Ishikawa (cell line): ENCODE results near the gene TMEM256.
A peak's percentile ranks its signal among the peaks of the same experiment; 100 is the strongest.

ENCODE experiments used
- CEBPB ChIP-seq: IDR thresholded peaks from 2 replicates; pipeline ENCODE4 v1.6.1; 2012
- EGR1 ChIP-seq: IDR thresholded peaks from 2 replicates; pipeline ENCODE4 v1.6.1; 2012
- EP300 ChIP-seq: IDR thresholded peaks from 2 replicates; pipeline ENCODE4 v1.6.1; 2012; ENCODE audit warnings: borderline replicate concordance
- FOXM1 ChIP-seq: IDR thresholded peaks from 2 replicates; pipeline ENCODE4 v1.6.1; 2012; ENCODE audit warnings: low read depth, borderline replicate concordance
- NFIC ChIP-seq: IDR thresholded peaks from 2 replicates; pipeline ENCODE4 v1.6.1; 2012
- RAD21 ChIP-seq: IDR thresholded peaks from 2 replicates; pipeline ENCODE4 v1.6.1; 2012; ENCODE audit warnings: low read depth
- TAF1 ChIP-seq: IDR thresholded peaks from 2 replicates; pipeline ENCODE4 v1.6.1; 2012; ENCODE audit warnings: low read depth, mild to moderate bottlenecking
- TCF12 ChIP-seq: IDR thresholded peaks from 2 replicates; pipeline ENCODE4 v1.6.1; 2012; ENCODE audit warnings: low read depth
- TEAD4 ChIP-seq: IDR thresholded peaks from 2 replicates; pipeline ENCODE4 v1.6.1; 2012
- YY1 ChIP-seq: IDR thresholded peaks from 2 replicates; pipeline ENCODE4 v1.6.1; 2012; ENCODE audit warnings: low read depth
- ZBTB7A ChIP-seq: IDR thresholded peaks from 2 replicates; pipeline ENCODE4 v1.6.1; 2012; ENCODE audit warnings: low read depth
- TF ChIP-seq, protein P1 (sequence below): IDR thresholded peaks from 2 replicates; pipeline ENCODE4 v1.6.1; 2012; ENCODE audit warnings: low read depth, mild to moderate bottlenecking
- TF ChIP-seq, protein P2 (sequence below): IDR thresholded peaks from 2 replicates; pipeline ENCODE4 v1.6.1; 2012
- TF ChIP-seq, protein P3 (sequence below): IDR thresholded peaks from 2 replicates; pipeline ENCODE4 v1.6.1; 2012

Gene TMEM256

DNA sequence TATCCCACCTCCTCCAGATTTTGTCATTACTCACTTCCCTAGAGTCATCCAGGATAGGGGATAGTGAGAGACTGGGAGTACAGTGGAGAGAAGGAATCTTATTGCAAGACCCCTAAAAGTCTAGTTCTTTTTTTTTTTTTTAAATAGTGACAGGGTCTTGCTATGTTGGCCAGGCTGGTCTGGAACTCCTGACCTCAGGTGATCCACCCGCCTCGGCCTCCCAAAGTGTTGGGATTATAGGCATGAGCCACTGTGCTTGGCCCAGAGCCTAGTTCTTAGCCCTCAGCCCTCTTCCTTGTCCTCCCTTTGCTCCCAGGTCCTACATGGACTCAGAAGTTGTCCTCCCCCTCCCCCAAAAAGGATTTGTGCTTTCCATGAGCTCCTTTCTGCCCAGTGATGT lies 38.2 kb upstream of the TMEM256 start:
- TF ChIP-seq NFIC (no peak), ZBTB7A (no peak), FOXM1 (no peak), TCF12 (no peak), YY1 (no peak), EP300 (no peak), RAD21 (no peak)
- TF ChIP-seq, protein P1, sequence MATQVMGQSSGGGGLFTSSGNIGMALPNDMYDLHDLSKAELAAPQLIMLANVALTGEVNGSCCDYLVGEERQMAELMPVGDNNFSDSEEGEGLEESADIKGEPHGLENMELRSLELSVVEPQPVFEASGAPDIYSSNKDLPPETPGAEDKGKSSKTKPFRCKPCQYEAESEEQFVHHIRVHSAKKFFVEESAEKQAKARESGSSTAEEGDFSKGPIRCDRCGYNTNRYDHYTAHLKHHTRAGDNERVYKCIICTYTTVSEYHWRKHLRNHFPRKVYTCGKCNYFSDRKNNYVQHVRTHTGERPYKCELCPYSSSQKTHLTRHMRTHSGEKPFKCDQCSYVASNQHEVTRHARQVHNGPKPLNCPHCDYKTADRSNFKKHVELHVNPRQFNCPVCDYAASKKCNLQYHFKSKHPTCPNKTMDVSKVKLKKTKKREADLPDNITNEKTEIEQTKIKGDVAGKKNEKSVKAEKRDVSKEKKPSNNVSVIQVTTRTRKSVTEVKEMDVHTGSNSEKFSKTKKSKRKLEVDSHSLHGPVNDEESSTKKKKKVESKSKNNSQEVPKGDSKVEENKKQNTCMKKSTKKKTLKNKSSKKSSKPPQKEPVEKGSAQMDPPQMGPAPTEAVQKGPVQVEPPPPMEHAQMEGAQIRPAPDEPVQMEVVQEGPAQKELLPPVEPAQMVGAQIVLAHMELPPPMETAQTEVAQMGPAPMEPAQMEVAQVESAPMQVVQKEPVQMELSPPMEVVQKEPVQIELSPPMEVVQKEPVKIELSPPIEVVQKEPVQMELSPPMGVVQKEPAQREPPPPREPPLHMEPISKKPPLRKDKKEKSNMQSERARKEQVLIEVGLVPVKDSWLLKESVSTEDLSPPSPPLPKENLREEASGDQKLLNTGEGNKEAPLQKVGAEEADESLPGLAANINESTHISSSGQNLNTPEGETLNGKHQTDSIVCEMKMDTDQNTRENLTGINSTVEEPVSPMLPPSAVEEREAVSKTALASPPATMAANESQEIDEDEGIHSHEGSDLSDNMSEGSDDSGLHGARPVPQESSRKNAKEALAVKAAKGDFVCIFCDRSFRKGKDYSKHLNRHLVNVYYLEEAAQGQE: no peak

DNA sequence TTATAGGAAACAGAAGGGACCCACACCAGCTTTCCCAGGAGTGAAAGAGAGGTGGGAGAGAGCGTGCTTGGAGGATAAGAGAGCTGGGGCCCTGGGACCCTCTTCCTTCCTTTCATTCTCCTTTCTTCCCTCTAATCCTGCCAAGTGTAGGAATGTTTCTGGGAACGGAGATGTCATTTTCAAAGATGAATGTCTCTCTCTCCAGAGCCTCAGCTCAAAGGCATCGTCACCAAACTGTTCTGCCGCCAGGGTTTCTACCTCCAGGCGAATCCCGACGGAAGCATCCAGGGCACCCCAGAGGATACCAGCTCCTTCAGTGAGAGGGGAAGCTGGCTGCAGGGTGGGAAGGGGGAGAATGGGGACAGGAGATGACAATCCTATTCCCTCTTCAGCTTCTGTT lies 37.4 kb upstream of the TMEM256 start:
- TF ChIP-seq CEBPB (no peak), EGR1 (no peak), TEAD4 (no peak), TAF1 (no peak), EP300 (no peak)
- TF ChIP-seq, protein P1: no peak

DNA sequence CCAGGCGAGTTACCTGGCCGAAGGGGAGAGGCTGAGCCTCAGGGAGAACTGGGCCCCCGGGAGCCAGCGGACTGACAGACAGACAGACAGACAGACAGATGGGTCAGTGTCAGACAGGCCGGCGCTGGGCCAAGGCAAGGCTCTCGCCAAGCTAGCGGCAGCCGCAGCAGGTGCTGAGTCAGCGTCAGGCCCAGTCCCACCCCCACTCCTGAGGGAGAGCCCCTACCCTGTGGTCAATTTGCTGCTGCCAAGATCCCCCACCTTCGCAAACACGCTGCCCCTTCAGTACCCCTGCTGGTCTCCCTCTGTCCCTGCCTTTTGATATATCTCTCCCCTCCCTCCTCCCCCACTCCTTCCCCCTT lies 36.9 kb upstream of the TMEM256 start:
- TF ChIP-seq TAF1 (no peak), YY1 (no peak), EGR1 (no peak), NFIC (no peak), TEAD4 (no peak), FOXM1 (no peak), RAD21 (no peak), ZBTB7A (no peak), EP300 (no peak)
- TF ChIP-seq, protein P2, sequence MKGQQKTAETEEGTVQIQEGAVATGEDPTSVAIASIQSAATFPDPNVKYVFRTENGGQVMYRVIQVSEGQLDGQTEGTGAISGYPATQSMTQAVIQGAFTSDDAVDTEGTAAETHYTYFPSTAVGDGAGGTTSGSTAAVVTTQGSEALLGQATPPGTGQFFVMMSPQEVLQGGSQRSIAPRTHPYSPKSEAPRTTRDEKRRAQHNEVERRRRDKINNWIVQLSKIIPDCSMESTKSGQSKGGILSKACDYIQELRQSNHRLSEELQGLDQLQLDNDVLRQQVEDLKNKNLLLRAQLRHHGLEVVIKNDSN: no peak
- TF ChIP-seq, protein P1: no peak
- TF ChIP-seq, protein P3, sequence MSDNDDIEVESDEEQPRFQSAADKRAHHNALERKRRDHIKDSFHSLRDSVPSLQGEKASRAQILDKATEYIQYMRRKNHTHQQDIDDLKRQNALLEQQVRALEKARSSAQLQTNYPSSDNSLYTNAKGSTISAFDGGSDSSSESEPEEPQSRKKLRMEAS: no peak

DNA sequence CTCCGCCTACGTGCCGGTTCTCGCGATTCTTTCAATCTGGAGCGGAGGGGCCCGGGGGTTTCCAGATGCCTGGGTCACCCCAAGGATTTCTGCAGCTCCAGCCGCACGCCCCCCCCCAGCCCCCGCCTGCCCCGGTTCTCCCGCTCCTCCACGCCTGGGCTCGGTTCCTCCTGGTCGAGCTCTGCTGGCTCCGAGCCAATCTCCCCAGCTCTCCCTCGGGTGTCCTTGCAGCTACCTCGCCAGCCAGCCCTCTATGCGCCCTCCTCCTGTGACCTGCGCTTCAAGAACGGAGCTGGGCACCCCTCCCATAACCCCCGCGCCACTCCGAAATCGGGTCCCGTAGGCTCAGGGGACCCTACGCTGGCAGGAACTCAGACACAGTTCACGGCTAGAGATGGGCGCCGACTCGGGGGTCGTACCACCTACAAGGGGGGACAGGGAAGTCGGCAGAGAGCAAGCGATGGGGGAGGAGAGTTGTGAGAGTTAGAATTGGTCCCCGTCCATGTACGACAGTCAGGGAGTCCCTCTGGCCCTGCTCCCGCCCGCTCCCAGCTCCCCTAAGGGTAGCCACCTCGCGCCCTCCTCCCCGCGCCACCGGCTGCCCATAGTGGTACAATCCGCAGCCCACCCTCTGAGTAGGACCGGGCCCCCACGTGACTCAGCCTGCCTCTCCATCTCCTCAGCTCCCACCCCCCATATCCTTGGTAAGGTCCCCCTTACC lies 36.4 kb upstream of the TMEM256 start:
- no peak; the same call in none of the 2 replicates for TF ChIP-seq ZBTB7A
- TF ChIP-seq, protein P1: no peak
- TF ChIP-seq, protein P2: peak; percentile 17; the same call in 1 of the 2 replicates
- peak; percentile 82 for TF ChIP-seq NFIC
- no peak for TF ChIP-seq EP300
- no peak for TF ChIP-seq RAD21
- no peak for TF ChIP-seq TAF1
